ENCODE data around the gene ISG20L2. TPM values are rescaled to one million over a fixed set of nuclear protein-coding genes. Genes with fewer than 3 reads are reported as not detected.

The ISG20L2 gene
- total and polyA plus RNA-seq, 2 experiments from 2014 or later = 23.1 to 34.9 TPM

DNA sequence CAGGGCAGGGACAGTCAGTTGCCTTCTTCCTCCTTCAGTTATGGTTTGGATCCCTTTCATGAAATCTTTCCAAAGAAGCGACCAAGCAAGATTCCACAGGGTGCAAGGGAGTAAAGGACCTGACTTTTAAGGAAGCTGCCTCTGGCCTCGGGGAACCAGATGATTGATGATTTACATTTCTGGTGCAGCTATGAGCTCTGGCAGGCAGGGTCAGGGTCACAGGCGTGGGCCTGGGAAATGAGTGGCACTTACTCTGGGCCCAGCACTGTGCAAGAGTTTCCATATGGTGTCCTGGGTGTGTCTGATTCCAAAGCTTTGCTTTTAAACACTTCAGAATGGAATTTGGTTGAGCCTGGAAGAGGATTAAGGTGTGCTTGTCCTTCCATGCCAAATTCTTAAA is 15.9 kb downstream of the ISG20L2 start (continued):
- TF ChIP-seq EZH2phosphoT487 (IDR thresholded peaks at IDR 0.05; ENCODE audit: unreplicated experiment) = no peak
- no peak for TF ChIP-seq NANOG (IDR thresholded peaks at IDR 0.05; ENCODE audit: borderline replicate concordance)
- no peak for TF ChIP-seq STAT1 (IDR thresholded peaks at IDR 0.05; ENCODE audit: unreplicated experiment)
- TF ChIP-seq CREB1 (CRISPR knock-in tag; IDR thresholded peaks at IDR 0.05; ENCODE audit: low read depth) = no peak
- TF ChIP-seq, protein P1, sequence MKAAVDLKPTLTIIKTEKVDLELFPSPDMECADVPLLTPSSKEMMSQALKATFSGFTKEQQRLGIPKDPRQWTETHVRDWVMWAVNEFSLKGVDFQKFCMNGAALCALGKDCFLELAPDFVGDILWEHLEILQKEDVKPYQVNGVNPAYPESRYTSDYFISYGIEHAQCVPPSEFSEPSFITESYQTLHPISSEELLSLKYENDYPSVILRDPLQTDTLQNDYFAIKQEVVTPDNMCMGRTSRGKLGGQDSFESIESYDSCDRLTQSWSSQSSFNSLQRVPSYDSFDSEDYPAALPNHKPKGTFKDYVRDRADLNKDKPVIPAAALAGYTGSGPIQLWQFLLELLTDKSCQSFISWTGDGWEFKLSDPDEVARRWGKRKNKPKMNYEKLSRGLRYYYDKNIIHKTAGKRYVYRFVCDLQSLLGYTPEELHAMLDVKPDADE (IDR thresholded peaks at IDR 0.05) = no peak
- no peak for TF ChIP-seq ZNF114 (CRISPR knock-in tag; IDR thresholded peaks at IDR 0.05)
- TF ChIP-seq, protein P2, sequence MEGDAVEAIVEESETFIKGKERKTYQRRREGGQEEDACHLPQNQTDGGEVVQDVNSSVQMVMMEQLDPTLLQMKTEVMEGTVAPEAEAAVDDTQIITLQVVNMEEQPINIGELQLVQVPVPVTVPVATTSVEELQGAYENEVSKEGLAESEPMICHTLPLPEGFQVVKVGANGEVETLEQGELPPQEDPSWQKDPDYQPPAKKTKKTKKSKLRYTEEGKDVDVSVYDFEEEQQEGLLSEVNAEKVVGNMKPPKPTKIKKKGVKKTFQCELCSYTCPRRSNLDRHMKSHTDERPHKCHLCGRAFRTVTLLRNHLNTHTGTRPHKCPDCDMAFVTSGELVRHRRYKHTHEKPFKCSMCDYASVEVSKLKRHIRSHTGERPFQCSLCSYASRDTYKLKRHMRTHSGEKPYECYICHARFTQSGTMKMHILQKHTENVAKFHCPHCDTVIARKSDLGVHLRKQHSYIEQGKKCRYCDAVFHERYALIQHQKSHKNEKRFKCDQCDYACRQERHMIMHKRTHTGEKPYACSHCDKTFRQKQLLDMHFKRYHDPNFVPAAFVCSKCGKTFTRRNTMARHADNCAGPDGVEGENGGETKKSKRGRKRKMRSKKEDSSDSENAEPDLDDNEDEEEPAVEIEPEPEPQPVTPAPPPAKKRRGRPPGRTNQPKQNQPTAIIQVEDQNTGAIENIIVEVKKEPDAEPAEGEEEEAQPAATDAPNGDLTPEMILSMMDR (conservative IDR thresholded peaks at IDR 0.05; ENCODE audit: low read depth in 2 of 2) = no peak

- no peaks in the 10 kb centered on the region for H3K79me2 ChIP-seq (replicated peaks; ENCODE audit: insufficient read depth)
- no peak overlapping the region for H2AFZ ChIP-seq
- H3K27me3 ChIP-seq (ENCODE audit: insufficient read depth) = 0 out of 2 replicates have a peak, but pooled peaks cover 3% of the 10 kb centered on the region
- no peak overlapping the region for H3K27ac ChIP-seq (ENCODE audit: low read depth)
- DNase-seq (ENCODE audit: low spot score) = no peak
- Mint-ChIP-seq H3K9me3 (no peaks in the 10 kb centered on the region), H3K27me3 (ENCODE audit: insufficient read depth, low read depth, poor library complexity) (peaks cover 9% of the 10 kb centered on the region), H3K36me3 (ENCODE audit: low read depth) (0 out of 3 replicates have a peak, but pooled peaks cover 2% of the 10 kb centered on the region), H3K4me1 (peaks cover 57% of the 10 kb centered on the region), H3K4me3 (no peak overlapping the region; the same call in 2 of the 3 replicates), H3K27ac (no peak overlapping the region)
- peaks cover 58% of the 10 kb centered on the region for H3K4me1 ChIP-seq (ENCODE audit: insufficient read depth)
- H3K36me3 ChIP-seq (ENCODE audit: insufficient read depth) = no peaks in the 10 kb centered on the region
- ATAC-seq = peak; percentile 5
- peaks cover 28% of the 10 kb centered on the region for H3F3A ChIP-seq (replicated peaks; ENCODE audit: low read depth)
- peak overlapping the region; percentile 92 for H3K4me2 ChIP-seq
- H3K9me2 ChIP-seq (ENCODE audit: insufficient read depth) = no peaks in the 10 kb centered on the region
- no peaks in the 10 kb centered on the region for H4K20me1 ChIP-seq (replicated peaks; ENCODE audit: insufficient read depth)
- H3K4me3 ChIP-seq = no peak overlapping the region
- TF ChIP-seq CREB1 (CRISPR knock-in tag; IDR thresholded peaks at IDR 0.05; ENCODE audit: low read depth) = no peak
- TF ChIP-seq, protein P2 (conservative IDR thresholded peaks at IDR 0.05; ENCODE audit: low read depth in 2 of 2) = no peak
- no peak for TF ChIP-seq POLR2AphosphoS5 (IDR thresholded peaks at IDR 0.05; ENCODE audit: low read depth)
- no peak for TF ChIP-seq REST (IDR thresholded peaks at IDR 0.05; ENCODE audit: unreplicated experiment)
- TF ChIP-seq NANOG (IDR thresholded peaks at IDR 0.05; ENCODE audit: borderline replicate concordance) = no peak
- TF ChIP-seq STAT1 (IDR thresholded peaks at IDR 0.05; ENCODE audit: unreplicated experiment) = no peak
- no peak for TF ChIP-seq EZH2phosphoT487 (IDR thresholded peaks at IDR 0.05; ENCODE audit: unreplicated experiment)
- TF ChIP-seq JUNB (IDR thresholded peaks at IDR 0.05; ENCODE audit: unreplicated experiment) = no peak
- TF ChIP-seq EZH2 (IDR thresholded peaks at IDR 0.05; ENCODE audit: low read depth, unreplicated experiment) = no peak
These were observed 17.4 kb downstream of the ISG20L2 start for GRCh38 chr1:156711011-156711817.

All from GM23338 (cell line).